ENCODE data around the gene PHC2.

DNA sequence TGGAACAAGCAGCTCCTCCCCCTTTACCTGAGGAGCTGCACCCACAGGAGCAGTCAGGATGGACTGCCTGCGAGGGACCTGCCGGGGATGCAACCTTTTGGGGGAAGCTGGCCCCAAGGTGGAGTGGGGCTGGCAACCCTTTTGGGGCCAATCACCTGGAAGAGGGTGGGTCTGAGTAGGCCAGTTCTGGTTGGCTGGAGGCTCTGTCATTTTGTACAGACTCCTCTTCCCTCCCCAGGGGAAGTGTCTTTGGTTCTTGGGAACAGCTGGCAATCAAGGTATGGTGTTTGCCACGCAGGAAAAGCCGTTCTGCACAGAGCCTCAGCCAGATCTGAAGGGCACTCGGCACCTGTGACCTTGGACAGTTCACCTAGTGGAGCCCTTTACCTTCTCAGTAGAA is 109.7 kb downstream of the PHC2 start:
- no peak for TF ChIP-seq CTCF (IDR thresholded peaks at IDR 0.05)
- TF ChIP-seq ZFX (IDR thresholded peaks at IDR 0.05; ENCODE audit: borderline replicate concordance): no peak

Data from 22Rv1 (cell line).